Epithelial cell of proximal tubule (primary cell): Measurements from ENCODE around the gene TAS2R39. TPM values are rescaled to one million over a fixed set of nuclear protein-coding genes. Genes with fewer than 3 reads are reported as not detected.
"Not testable (repeated sequence)": the region's sequence is repeated elsewhere in the genome, so short reads cannot be mapped to it uniquely, and the experiment has no call there.

Source experiments
- DNase-seq: peaks from one replicate; pipeline ENCODE4 v3.0.0-alpha.2; 2011; ENCODE audit warnings: low read depth
- H3K4me3 ChIP-seq: 2 replicates; pipeline ENCODE4 v1.5.1; 2011; ENCODE audit warnings: low read depth, mild to moderate bottlenecking, low read length
- total RNA-seq: library from RNA; depleted of rRNA; stranded (reverse); fragments of >200 nt; gene quantifications from 2 replicates; pipeline ENCODE4 v1.2.3, GENCODE V29; 2015
- TF ChIP-seq, protein P1 (sequence below): conservative IDR thresholded peaks from 2 replicates; pipeline ENCODE4 v1.5.1; 2012; ENCODE audit warnings: low read depth, mild to moderate bottlenecking, low read length

TAS2R39 gene
- total RNA-seq, 1 donor from 2014 or later: not detected

- TF ChIP-seq, protein P1, sequence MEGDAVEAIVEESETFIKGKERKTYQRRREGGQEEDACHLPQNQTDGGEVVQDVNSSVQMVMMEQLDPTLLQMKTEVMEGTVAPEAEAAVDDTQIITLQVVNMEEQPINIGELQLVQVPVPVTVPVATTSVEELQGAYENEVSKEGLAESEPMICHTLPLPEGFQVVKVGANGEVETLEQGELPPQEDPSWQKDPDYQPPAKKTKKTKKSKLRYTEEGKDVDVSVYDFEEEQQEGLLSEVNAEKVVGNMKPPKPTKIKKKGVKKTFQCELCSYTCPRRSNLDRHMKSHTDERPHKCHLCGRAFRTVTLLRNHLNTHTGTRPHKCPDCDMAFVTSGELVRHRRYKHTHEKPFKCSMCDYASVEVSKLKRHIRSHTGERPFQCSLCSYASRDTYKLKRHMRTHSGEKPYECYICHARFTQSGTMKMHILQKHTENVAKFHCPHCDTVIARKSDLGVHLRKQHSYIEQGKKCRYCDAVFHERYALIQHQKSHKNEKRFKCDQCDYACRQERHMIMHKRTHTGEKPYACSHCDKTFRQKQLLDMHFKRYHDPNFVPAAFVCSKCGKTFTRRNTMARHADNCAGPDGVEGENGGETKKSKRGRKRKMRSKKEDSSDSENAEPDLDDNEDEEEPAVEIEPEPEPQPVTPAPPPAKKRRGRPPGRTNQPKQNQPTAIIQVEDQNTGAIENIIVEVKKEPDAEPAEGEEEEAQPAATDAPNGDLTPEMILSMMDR: no peak
- H3K4me3 ChIP-seq: no peak overlapping the region
- DNase-seq: no peak
Observed at GRCh38 chr7:143176128-143176527, 7.1 kb upstream of the TAS2R39 start.

DNA sequence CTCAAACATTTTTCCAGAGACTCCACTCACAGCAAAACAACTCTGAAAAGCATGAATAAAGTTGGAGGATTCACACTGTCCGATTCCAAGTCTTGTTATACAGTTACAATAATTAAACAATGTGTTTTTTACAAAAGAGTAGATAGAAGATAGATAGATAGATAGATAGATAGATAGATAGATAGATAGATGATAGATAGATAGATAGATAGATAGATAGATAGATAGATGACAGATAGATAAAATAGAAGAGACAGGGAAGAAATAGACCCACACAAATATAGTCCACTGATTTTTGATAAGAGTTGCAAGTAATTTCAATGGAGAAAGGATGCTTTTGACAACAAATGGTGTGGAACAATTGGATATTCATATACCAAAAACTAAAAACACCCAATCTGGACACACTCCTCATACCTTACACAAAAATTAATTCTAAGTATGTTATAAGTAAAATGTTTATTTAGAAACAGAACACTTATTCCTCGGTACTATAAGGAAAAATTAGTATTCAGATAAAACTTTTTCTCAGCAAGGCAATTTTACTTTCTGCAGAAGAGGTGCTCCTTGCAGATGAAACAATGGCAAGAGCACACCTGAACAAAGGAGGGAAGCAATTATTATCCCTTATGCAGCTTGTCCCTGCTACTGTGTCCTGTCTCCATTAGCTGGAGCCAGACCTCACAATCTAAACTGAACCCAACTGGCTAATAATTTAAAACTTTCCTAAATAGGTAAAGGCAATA, 5.7 kb upstream of the TAS2R39 start:
- DNase-seq: no peak
- TF ChIP-seq, protein P1: no peak
- no peak overlapping the region for H3K4me3 ChIP-seq

GRCh38 chr7:143180771-143181170, 2.4 kb upstream of the TAS2R39 start:
- not testable (repeated sequence) for DNase-seq, H3K4me3 ChIP-seq

- DNase-seq: no peak
- TF ChIP-seq, protein P1: no peak
- H3K4me3 ChIP-seq: no peak overlapping the region
Observed at GRCh38 chr7:143181349-143181748, 1.9 kb upstream of the TAS2R39 start.

DNA sequence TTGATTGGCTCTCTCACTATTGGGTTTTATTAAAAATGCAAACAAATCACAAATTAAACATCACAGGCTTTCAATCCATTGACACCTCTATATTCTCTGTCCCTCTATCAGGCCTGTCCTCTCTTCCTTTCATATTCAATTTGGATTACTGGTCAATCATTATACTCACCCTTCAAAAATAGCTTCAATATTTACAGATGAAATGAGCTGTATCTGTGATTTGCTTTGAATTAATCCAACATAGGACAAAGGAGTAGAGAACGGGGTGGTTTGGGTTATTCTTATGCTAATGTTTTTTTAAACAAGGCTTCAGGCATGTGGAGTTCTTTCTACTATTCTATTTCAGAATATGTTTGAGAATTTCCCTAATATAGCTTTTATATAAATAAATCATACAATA, 2.3 kb downstream of the TAS2R39 start:
- no peak overlapping the region for H3K4me3 ChIP-seq
- TF ChIP-seq, protein P1: no peak
- no peak for DNase-seq

DNA sequence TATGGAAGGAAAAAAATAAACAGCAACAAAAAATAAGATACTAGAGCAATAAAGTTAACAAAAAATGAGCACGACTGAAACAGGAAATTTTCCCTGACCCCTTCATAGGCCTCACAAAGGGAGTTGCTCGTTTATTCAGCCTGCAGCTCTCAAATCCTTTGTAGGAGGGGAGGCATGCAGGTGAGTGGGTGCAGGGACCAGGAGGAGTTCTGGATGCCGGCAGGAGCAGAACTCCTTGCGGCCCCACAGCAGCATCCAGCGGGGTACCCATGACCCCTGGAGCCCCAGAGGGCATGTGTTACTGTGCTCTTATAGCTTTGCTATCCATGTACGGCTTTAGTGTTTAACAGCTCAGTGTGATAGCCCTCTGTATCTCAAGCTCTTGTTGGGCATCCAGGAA, 5.8 kb downstream of the TAS2R39 start:
- no peak for DNase-seq
- TF ChIP-seq, protein P1: no peak
- H3K4me3 ChIP-seq: no peak overlapping the region

DNA sequence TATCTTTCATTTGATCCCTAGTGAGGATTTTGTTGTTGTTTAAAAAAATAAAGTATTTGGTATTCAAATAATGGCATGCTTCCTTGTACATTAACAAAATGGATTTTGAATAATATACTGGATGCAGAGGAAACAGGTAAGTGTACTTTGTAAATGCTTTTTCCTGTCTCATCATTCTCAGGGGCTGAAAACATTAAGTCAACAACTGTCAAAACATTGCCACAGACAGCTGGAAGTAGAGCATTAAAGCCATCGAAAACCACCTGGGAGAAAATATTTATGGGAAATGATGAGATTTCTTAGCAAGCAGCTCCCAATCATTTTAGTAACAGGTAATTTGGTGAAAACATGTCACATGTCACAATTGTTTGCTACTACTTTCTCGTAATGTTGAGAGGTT, 10.7 kb downstream of the TAS2R39 start:
- TF ChIP-seq, protein P1: no peak
- no peak for DNase-seq
- H3K4me3 ChIP-seq: no peak overlapping the region
